GM12878 (cell line): ENCODE measurements around the gene SPART. TPM values are rescaled to one million over a fixed set of nuclear protein-coding genes. Genes with fewer than 3 reads are reported as not detected.

Experiments used
- ATAC-seq: fragments of 200-7000 bp; cut with Tn5 transposase; 3 replicates; pipeline ENCODE4 v1.9.1; 2020; ENCODE audit warnings: mild to moderate bottlenecking, moderate library complexity
- BruUV-seq: library from RNA; stranded (reverse); fragments of 400-500 nt; replicated peaks from 2 replicates; lab custom pipeline; 2021; lab: Mats Ljungman, UMichigan
- CTCF ChIA-PET: fragments of 300-600 bp; sonication (Branson Sonifier 250); formaldehyde crosslinking; extraction: SDS; loops from one replicate; lab custom pipeline; 2021; ENCODE audit warnings: inconsistent platforms; lab: Yijun Ruan, JAX
- POLR2A ChIA-PET: fragments of 350-600 bp; formaldehyde crosslinking; extraction: SDS; loops from one replicate; lab custom pipeline; 2021; ENCODE audit warnings: inconsistent platforms; lab: Charles Lee
- RAD21 ChIA-PET: fragments of 300-600 bp; sonication (Branson Sonifier 250); formaldehyde crosslinking; loops from one replicate; lab custom pipeline; 2023; ENCODE audit warnings: antibody characterized with exemption; ENCODE audit not compliant: unreplicated experiment; lab: Charles Lee
- SMC1A ChIA-PET: fragments of 300-600 bp; sonication (Branson Sonifier 250); formaldehyde crosslinking; loops from one replicate; lab custom pipeline; 2023; ENCODE audit not compliant: unreplicated experiment, uncharacterized antibody; lab: Charles Lee
- DNase-seq: peaks from one replicate; pipeline ENCODE4 v3.0.0-alpha.2; 2011; ENCODE audit warnings: low read depth, low spot score
- FAIRE-seq: peaks from 3 replicates; lab custom pipeline; 2011; peaks lifted over from hg19 to GRCh38; lab: Jason Lieb, UNC
- H2AFZ ChIP-seq: 2 replicates; pipeline ENCODE4 v1.6.0; 2011; ENCODE audit warnings: low read depth, low read length, control low read depth; ENCODE audit not compliant: control insufficient read depth
- H3K27ac ChIP-seq: 2 replicates; pipeline ENCODE4 v1.5.1; 2011; ENCODE audit warnings: control low read depth; ENCODE audit not compliant: control insufficient read depth, insufficient read depth
- H3K27me3 ChIP-seq, 2 experiments: replicated peaks in 1 of 2; 2 replicates each; pipeline versions ENCODE4 v1.6.0 to v1.6.1; 2011; ENCODE audit warnings: low read length in 1 of 2; ENCODE audit not compliant: control insufficient read depth in 2 of 2, insufficient read depth in 2 of 2
- H3K36me3 ChIP-seq, 2 experiments: 2 replicates each; pipeline ENCODE4 v1.5.1; 2011; ENCODE audit warnings: low read length in 1 of 2; ENCODE audit not compliant: control insufficient read depth in 2 of 2, insufficient read depth in 2 of 2
- H3K4me1 ChIP-seq: 2 replicates; pipeline ENCODE4 v1.6.1; 2011; ENCODE audit warnings: mild to moderate bottlenecking, low read length, moderate library complexity, mixed read lengths; ENCODE audit not compliant: control insufficient read depth, insufficient read depth
- H3K4me2 ChIP-seq: 2 replicates; pipeline ENCODE4 v1.6.0; 2011; ENCODE audit warnings: control low read depth; ENCODE audit not compliant: control insufficient read depth, insufficient read depth
- H3K4me3 ChIP-seq: fragments of 200-600 bp; sonication (generic); 2 replicates; pipeline ENCODE4 v1.5.1; 2016
- H3K79me2 ChIP-seq: 2 replicates; pipeline ENCODE4 v1.6.0; 2011; ENCODE audit warnings: low read length; ENCODE audit not compliant: control insufficient read depth, insufficient read depth
- H3K9ac ChIP-seq: 2 replicates; pipeline ENCODE4 v1.8.0; 2011; ENCODE audit warnings: low read length, control low read depth, mixed read lengths; ENCODE audit not compliant: control insufficient read depth, insufficient read depth
- H3K9me3 ChIP-seq: replicated peaks from 3 replicates; pipeline ENCODE4 v1.5.1; 2011; ENCODE audit warnings: mild to moderate bottlenecking, low read length; ENCODE audit not compliant: control insufficient read depth, insufficient read depth
- H4K20me1 ChIP-seq: 2 replicates; pipeline ENCODE4 v1.6.0; 2011; ENCODE audit not compliant: control insufficient read depth, insufficient read depth
- EGR1 ChIP-seq, 2 experiments: IDR thresholded peaks; 1 replicate in 1 of 2; 2 replicates in 1 of 2; pipeline ENCODE4 v1.6.1; 2011 to 2012; ENCODE audit warnings: low read depth in 2 of 2, low read length in 2 of 2, borderline replicate concordance in 1 of 2, mild to moderate bottlenecking in 1 of 2, moderate library complexity in 1 of 2
- SIX5 ChIP-seq: IDR thresholded peaks from 2 replicates; pipeline ENCODE4 v1.6.1; 2011; ENCODE audit warnings: mild to moderate bottlenecking, low read depth, low read length, moderate library complexity; ENCODE audit not compliant: severe bottlenecking
- SUZ12 ChIP-seq: fragments of 200-600 bp; sonication (generic); IDR thresholded peaks from one replicate; pipeline ENCODE4 v1.6.1; 2018; ENCODE audit warnings: antibody characterized with exemption, mild to moderate bottlenecking; ENCODE audit not compliant: unreplicated experiment
- TCF12 ChIP-seq: IDR thresholded peaks from 2 replicates; pipeline ENCODE4 v1.6.1; 2011; ENCODE audit warnings: low read depth, mild to moderate bottlenecking, low read length
- TCF3 ChIP-seq: IDR thresholded peaks from 2 replicates; pipeline ENCODE4 v1.6.1; 2012; ENCODE audit warnings: low read depth, mild to moderate bottlenecking, low read length, borderline replicate concordance; ENCODE audit not compliant: insufficient read depth
- ZNF207 ChIP-seq: fragments of 450-650 bp; IDR thresholded peaks from 2 replicates; pipeline ENCODE4 v1.6.1; 2014; ENCODE audit warnings: antibody characterized with exemption, mild to moderate bottlenecking, borderline replicate concordance
- WGBS: methylation state at CpG from one replicate; pipeline ENCODE4 v1.1.6; 2016; ENCODE audit warnings: low lambda C conversion rate; ENCODE audit not compliant: insufficient replicate concordance, insufficient coverage; ENCODE audit errors: missing lambda C conversion rate; 5-methylcytosine and 5-hydroxymethylcytosine counted together
- in situ Hi-C: fragments of 300-500 bp; cut with MboI; formaldehyde crosslinking; loops from 9 replicates; pipeline ENCODE4 v1.14.3; 2018; ENCODE audit warnings: mixed read lengths
- intact Hi-C: fragments of 100-400 bp; cut with micrococcal nuclease; formaldehyde crosslinking; loops from one replicate; pipeline ENCODE4 v1.14.2; 2022; ENCODE audit not compliant: unreplicated experiment
- polyA plus RNA-seq, 11 experiments: library from polyadenylated mRNA; depleted of rRNA in 4 of 11; unstranded in 6 of 11; stranded (reverse) in 5 of 11; fragments of >200 nt; fragmentation: Nextera tagmentation in 4 of 11; fragmentation: Illumina TruSeq in 1 of 11; extraction: Ambion mirVana in 4 of 11; extraction: Trizol in 1 of 11; gene quantifications; 1 replicate in 1 of 11; 2 replicates in 10 of 11; pipeline versions ENCODE4 v1.2.1 to v1.2.3, GENCODE V29; 2011 to 2016; ENCODE audit warnings: inconsistent platforms in 2 of 11, missing spikeins in 2 of 11, low read depth in 1 of 11
- total RNA-seq, 4 experiments: library from RNA; depleted of rRNA in 3 of 4; stranded (reverse); fragments of >200 nt in 3 of 4; fragmentation: Illumina TruSeq in 1 of 4; extraction: Trizol in 1 of 4; gene quantifications; 2 replicates each; pipeline versions ENCODE4 v1.2.1 to v1.2.3, GENCODE V29; 2013 to 2021
- TF ChIP-seq, protein P1 (sequence below): fragments of 450-650 bp; IDR thresholded peaks from 2 replicates; pipeline ENCODE4 v1.6.1; 2016; ENCODE audit warnings: mild to moderate bottlenecking

SPART gene
- total and polyA plus RNA-seq, 10 of the 15 experiments (the other 5 are each of a cell fraction or from before 2014, with no cell fraction given): 17.6 to 74.6 (median 42.1) TPM

DNA sequence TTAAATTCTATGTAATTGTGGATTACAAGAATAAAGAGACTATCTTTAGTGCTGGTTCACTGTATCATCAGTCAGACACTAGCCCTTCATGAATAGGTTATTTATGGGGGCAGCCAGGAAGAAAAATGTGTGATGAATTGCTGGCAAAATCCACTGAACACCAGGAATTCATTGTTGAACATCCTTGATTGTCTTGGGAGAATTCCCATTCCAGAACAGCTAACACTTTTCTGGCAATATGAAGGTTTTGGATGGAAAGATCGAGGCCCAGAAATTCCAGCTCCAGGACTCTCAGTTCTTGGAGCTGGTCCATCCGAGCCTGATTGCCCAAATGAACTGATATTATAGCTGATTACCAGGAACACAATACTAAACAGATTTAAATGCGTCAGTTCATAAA, 11.5 kb upstream of the SPART start (continued):
- TF ChIP-seq SUZ12: no peak
- no peak for TF ChIP-seq EGR1 (IDR thresholded peaks at IDR 0.05; ENCODE audit: borderline replicate concordance in 1 of 2, low read depth in 2 of 2, low read length in 2 of 2)

DNA sequence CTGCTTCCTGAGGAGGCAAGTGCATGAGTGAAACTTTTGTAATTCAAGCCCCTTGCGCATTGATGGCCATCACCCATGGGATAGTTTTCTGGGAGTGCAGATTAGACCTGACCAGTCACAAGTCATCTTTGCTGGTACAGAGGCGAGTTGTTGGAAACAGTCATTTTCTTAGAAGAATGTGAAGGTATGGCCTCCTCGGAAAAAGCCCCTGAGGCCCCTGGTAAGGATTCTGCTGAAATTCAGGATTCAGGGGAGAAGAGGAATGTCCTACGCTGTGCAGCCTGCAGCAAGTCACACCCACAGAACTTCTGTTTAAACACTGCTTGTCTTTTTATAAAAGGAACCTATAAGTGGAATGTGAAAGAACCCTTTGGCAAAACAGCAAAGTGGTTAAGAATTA, 11.0 kb upstream of the SPART start:
- CTCF ChIA-PET: interaction anchor here (2.0 kb wide), 1 partner anchor 7 kb away, joined by 12 read pairs; no protein-coding TSS in a partner anchor
- ATAC-seq (no peak), FAIRE-seq (no peak), DNase-seq (no peak)
- WGBS: 22% methylated on average over 4 of the region's 4 CpGs
- Histone ChIP-seq H3K36me3 (no peaks in the 10 kb centered on the region), H3K79me2 (no peaks in the 10 kb centered on the region), H3K9me3 (no peaks in the 10 kb centered on the region), H3K4me2 (no peak overlapping the region), H2AFZ (no peak overlapping the region), H3K4me3 (no peak overlapping the region), H3K27me3 (no peaks in the 10 kb centered on the region), H3K27ac (no peak overlapping the region), H3K9ac (no peak overlapping the region), H3K4me1 (no peaks in the 10 kb centered on the region), H4K20me1 (no peaks in the 10 kb centered on the region)
- RAD21 ChIA-PET: interaction anchor here (7.3 kb wide), 1 partner anchor 10 kb away, joined by 67 read pairs; the partner anchor contains the start of gene SPART
- in situ Hi-C loops (no loop called here), intact Hi-C loops (no loop called here)
- SMC1A ChIA-PET: interaction anchor here (1.0 kb wide), 1 partner anchor 39 kb away, joined by 4 read pairs; no protein-coding TSS in a partner anchor
- no TSS peak for BruUV-seq
- TF ChIP-seq, protein P1, sequence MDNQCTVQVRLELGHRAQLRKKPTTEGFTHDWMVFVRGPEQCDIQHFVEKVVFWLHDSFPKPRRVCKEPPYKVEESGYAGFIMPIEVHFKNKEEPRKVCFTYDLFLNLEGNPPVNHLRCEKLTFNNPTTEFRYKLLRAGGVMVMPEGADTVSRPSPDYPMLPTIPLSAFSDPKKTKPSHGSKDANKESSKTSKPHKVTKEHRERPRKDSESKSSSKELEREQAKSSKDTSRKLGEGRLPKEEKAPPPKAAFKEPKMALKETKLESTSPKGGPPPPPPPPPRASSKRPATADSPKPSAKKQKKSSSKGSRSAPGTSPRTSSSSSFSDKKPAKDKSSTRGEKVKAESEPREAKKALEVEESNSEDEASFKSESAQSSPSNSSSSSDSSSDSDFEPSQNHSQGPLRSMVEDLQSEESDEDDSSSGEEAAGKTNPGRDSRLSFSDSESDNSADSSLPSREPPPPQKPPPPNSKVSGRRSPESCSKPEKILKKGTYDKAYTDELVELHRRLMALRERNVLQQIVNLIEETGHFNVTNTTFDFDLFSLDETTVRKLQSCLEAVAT: no peak
- TF ChIP-seq SIX5 (no peak), ZNF207 (no peak), TCF12 (no peak), TCF3 (no peak)
- POLR2A ChIA-PET: no interaction called here
